COLO829 (cell line): Measurements from ENCODE around the gene PARG.
"Not testable (repeated sequence)": the region's sequence is repeated elsewhere in the genome, so short reads cannot be mapped to it uniquely, and the experiment has no call there.

Experiments
- DNase-seq: peaks from one replicate; pipeline ENCODE4 v3.0.0; 2012; ENCODE audit warnings: low spot score

Gene PARG

DNA sequence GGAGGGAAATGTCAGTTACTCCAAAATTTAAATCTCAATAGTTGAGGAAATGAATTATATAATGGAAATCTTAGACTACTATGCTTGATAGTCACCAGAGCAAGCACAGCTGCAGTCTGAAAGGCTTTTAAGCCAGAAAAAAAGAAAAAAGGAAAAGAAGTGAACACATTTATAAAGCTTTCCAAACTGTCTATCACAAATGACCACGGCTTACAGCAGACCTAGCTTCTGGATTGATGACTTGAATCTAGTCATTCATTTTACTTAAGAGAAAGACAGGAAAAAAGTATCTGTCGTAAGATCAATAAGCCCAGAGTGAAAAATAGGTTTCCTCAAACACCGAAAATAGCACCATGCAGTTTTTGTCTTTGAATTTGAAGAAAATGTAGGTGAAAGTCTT is 111.8 kb downstream of the PARG start:
- DNase-seq: no peak

DNA sequence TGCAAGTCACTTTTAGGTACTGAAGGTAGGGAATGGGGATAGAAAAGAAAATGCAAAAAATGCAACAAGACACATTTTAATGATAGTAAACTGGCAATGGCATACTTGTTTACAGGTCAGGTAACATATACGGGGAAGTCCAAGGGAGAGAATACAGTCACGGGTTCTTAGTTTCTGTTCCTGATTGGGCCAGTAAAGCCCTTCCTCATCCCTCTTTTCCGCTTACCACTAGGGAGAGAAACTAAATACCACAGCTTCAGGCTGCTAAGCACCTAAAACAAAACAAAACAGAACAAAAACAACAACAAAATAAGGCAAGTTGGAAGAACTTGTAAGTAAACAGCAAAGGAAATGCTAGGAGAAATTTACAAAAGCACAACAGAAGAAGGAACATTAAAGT is 114.5 kb downstream of the PARG start:
- DNase-seq: no peak

DNA sequence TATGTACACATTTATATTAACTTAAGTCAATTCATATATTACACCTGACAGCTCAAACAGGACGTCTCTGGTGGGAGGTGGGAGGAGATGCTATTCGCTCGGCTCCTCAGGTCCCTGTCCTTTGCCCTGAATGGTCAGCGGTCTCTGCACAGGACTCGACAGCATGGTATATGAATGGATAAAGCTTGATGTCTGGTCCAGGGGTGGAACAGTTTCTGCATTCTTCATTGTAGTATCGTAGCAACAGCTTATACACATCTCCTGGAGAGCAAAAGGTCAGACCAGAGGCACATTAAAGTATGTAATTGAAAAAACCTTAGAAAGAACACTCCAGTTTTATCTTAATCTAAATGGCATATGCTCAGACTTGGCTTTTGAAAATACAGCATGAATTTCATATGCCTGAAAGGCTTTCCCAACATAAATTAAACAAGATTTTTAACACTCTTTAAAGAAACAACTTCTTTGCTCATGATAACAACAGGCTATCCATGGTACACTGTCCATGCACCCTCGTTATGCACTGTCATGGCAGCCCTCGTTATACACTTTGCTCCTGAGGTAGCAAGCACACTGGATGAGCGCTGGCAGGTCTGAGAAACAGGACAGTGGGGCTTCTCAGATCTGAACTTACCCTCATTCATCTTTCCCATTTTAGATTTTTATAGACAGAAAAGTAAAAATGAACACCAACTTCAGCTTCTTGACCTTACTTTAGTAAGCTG is 122.4 kb downstream of the PARG start:
- no peak for DNase-seq

DNA sequence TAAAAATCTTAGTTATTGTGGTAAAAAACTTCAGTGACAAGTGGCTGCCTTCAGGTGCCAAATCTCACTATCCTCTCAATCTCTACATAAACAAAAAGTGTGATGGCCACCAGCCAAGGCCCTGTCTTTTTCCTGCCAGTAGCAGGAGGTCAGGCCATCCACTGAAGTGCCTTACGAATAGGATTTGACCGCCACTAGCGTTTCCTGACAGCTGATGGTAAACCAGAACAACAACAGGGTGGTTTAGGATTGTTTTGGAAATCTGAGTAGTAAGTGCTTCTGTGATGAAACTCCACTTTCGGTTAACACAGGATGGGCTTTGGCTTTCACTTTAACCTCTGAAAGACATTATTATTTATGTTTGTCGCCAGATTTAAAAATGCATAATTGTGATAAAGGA is 124.0 kb downstream of the PARG start:
- DNase-seq: no peak

DNA sequence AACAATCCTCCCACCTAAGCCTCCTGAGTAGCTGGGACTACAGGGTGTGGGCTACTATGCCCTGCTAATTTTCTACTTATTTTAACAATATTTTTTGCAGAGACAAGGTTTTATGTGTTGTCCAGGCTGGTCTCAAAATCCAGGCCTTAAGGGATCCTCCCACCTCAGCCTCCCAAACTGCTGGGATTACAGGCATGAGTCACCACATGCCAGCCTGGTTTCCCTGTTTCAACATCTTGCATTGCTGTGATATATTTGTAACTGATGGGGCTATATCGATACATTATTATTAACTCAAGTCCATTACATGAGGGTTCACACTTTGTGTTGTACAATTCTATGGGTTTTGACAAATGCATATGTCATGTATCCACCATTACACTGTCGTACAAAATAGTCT is 137.8 kb downstream of the PARG start:
- no peak for DNase-seq

DNA sequence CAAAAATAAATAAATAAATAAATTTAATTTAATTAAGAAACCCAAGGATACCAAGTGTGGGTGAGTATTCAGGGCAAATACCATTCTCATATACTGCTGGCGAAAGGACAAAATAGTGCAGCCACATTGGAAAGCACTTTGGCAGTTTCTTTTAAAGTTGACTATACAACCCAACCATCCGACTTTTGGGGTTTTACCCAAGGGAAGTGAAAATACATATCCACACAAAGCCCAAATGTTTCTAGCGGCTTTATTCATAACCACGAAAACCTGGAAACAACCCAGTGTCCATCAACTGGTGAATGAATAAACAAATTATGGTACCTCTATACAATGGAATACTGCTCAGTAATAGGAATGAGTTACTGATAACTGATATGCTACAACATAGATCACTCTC is 143.6 kb downstream of the PARG start:
- no peak for DNase-seq

DNA sequence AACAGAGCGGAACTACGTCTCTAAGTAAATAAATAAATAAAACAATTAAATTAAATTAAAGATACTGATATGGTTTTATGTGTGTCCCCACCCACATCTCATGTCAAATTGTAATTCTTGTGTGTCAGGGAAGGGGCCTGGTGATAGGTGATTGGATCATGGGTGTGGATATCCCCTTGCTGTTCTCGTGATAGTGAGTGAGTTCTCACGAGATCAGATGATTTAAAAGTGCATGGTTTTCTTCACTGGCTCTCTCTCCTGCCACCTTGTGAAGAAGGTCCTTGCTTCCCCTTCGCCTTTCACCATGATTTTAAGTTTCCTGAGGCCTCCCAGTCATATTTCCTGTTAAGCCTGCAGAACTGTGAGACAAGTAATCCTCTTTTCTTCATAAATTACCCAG is 150.7 kb downstream of the PARG start:
- no peak for DNase-seq

DNA sequence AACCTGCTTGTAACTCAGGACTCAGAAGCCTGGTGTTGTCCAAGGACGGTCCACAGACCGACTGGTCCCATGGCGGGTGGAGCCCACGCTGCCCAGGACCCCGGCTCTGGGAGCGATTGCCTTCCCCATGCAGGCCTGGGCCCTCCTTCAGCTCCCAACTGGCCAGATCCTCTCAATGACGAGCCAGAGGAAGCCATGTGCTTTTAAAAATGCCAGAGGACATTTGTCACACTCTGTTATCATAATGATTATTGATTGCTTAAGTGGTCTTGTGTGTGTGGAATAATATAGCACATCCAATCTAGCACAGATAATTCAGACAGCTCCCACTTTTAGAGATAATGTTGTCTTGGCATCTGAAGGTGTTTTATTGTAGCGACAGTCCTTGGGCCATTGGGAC is 157.1 kb downstream of the PARG start:
- no peak for DNase-seq

DNA sequence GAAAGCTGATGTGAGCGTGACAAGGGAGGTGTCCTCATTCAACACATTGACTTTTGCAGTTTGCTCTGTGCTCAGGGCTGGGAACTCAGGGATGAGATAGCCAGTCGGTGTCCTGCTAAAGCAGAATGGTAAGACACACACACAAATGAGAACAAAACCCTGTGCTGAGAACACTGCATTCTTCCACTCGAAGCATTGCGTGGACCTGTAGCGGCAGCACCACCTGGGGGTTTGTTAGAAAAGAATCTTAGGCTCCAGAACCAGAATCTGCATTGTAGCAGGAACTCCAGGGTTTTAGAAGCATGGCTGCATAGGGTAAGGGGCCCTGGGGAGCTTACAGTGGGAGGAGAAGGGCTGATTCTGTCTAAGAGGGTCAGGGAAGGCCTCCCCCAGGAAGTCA is 158.2 kb downstream of the PARG start:
- DNase-seq: no peak

DNA sequence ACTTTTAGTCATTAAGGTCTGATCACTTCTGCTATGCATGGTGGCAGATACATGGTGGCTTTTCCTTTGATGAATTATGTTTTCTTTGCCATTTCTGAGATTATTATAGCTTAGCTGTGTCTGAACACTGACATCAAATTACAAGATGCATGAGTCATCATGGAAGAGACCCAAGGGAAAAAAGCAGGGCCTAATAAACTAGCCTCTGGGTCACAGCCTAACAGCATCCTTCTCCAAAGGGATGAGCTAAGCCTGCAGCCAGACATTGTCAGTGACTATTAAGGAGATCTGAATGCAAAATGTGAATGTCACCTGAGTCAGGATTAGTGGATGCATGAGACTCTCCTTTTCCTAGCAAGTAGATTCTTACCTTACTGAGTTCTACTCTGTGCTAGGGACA is 160.6 kb downstream of the PARG start:
- DNase-seq: no peak

DNA sequence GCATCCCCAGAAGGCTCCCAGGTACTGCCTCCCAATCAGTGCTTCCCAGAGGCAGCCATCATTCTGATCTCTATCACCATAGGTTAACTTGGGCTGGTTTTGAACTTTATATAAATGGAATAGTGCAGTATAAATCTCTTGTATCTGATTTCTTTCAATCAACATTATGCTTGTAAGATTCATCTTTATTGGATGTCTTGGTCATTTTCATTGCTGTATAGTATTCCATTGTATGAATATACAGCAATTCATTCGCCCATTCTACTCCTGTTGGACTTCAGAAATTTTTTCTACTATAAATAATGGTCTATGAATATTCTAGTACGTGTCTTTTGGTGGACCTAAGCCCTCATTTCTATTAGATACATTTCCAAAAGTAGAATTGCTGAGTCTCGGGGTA is 163.6 kb downstream of the PARG start:
- DNase-seq: no peak

DNA sequence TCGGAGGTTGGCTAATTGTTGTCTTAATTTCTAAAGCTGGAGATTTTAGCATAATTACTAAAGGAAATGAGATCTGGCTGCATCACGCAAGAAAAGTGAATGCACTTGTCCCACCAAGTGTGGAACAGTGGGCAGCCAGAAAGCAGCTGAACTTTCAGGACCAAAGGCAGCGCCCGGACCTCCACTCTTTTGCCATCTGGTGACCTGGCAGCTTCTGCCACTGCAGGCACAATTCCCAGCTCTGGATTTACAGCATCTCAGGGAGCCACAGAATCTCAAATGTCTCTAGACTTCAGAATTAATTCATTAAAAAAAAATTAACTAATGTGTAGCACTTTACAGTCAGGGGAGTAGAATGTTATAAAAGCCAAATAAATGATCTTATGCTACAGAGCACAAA is 165.0 kb downstream of the PARG start:
- DNase-seq: no peak

DNA sequence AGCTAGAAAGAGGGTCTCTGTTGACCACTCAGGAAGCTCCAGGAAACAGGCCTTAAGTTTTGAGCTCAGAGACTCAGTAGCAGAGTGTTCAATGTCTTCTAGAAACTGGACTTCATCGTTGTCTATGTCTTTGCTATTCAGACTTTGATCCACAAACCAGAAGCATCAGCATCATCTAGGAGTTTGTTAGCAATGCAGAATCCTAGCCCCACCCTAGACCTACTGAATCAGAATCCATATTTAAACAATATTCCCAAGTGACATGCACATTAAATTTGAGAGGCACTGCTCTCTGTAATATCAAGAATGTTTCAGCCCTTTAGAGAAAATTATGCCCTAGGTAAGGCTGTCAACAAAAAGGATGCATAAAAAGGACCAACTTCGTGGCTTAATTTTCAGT is 166.8 kb downstream of the PARG start:
- no peak for DNase-seq

DNA sequence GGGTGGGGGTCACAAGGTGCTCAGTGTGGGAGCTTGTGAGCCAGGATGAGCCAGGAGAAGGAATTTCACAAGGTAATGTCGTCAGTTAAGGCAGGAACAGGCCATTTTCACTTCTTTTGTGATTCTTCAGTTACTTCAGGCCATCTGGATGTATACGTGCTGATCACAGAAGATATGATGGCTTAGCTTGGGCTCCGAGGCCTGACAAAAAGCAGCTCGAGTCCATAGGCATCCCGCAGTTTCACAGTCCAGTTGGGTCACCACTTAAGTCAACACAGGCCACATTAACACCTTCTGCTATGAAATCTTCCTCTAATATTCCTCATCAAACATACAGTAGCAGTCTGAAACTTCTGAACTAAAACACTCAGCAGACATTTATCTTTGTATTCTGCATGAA is 168.9 kb downstream of the PARG start:
- DNase-seq: not testable (repeated sequence)

DNA sequence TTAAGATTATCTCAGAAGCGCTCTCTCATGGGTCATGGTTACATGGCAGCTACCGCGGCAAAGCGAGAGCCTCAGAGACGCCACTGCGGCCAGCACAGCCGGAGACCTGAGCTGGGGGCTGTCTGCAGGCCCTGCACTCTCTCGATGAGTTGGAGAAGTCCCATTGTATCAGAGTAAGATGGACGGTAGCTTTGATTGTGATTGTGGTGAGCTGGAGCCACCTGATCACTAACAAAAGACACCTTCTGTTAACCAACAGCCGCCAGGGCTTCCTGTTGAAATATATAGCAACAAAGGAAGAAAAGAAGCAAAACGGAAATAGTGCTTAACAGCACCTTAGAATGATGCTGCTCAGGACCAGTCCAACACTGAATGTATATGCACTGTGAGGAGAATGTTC is 170.8 kb downstream of the PARG start:
- not testable (repeated sequence) for DNase-seq

DNA sequence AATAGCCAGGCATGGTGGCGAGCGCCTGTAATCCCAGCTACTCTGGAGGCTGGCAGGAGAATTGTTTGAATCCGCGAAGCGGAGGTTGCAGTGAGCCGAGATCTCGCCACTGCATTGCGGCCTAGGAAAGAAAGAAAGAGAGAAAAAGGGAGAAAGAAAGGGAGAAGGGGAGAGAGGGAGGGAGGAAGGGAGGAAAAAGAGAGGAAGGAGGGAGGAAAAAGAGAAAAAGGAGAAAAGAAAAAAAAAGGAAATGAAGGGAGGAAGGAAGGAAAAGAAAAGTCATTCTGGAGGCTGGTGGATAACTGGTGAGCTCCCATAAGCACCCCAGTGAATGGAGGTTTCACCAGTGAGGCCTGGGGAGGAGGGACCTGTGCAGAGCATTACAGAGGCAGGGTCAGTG is 172.1 kb downstream of the PARG start:
- DNase-seq: no peak

DNA sequence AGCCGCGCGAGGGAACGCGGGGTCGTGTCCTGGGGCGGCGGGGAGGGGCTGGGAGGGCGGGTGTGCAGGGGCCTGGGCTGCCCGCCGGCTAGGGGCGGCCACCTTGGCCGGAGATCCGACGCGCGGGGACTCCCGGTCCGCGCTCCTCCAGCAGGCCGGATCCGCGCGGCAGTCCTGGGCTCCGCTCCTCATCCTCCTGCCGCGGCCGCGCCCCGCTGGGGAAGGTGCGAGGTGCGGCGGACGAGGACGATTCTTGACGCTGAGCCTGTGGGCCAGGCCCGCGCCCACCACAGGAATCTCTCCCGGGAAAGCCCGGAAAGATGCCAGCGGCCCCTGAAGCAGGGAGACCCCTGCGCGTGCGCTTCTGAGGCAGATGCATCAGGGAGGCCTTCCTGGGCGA is 173.1 kb downstream of the PARG start:
- DNase-seq: no peak

DNA sequence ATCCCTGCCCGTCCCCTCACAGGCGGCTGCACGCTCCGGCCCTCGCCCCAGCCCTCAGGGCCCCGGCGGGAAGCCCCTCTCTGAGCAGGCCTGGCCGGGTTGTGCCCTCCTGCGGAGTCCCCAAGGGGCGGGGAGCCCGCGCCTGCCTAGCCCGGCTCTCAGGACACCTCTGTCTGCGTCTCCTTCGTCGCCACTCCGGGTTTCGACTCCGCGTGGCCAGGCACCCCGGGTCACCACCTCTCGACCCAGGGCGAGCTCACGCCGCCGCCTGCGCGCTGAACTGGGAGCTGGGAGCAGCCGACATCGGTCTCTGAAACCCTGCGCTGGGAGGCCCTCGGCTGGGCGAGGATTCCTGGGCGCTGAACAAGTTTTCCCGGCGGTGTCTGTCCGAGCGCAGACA is 173.5 kb downstream of the PARG start:
- no peak for DNase-seq
